Hematopoietic multipotent progenitor cell (in vitro differentiated cells): ENCODE measurements around the gene LRRC34. TPM values are rescaled to one million over a fixed set of nuclear protein-coding genes. Genes with fewer than 3 reads are reported as not detected.
A peak's percentile ranks its signal among the peaks of the same experiment; 100 is the strongest.

Experiments
- DNase-seq, 3 donors: peaks; one replicate each; pipeline ENCODE4 v3.0.0-alpha.2; 2011 to 2015; ENCODE audit warnings: low read depth in 2 of 3, low spot score in 2 of 3
- total RNA-seq: library from RNA; depleted of rRNA; stranded (reverse); fragments of >200 nt; gene quantifications from one replicate; pipeline ENCODE4 v1.2.3, GENCODE V29; 2012

Gene LRRC34
- total RNA-seq, 1 donor = 6.7 TPM

DNA sequence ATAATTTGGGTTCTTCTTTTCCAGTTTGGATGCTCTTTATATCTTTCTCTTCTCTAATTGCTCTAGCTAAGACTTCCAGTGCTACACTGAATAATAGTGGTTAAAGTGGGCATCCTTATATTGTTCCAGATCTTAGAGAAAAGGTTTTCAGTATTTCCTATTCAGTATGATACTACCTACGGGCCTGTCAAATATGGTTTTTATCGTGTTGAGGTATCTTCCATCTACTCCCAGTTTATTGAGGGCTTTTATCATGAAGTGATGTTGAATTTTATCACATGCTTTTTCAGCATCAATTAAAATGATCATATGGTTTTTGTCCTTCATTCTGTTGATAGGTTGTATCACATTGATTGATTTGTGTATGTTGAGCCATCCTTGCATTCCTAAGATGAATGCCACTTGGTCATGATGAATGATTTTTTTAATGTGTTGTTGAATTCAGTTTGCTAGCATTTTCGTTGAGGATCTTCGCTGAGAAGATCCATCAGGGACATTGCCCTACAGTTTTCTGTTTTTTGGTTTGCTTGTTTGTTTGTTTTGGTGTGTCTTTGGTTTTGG, 3.0 kb upstream of the LRRC34 start:
- DNase-seq = peak in 1 of 3 donors; percentile 25

- DNase-seq = peak; percentile 29 to 87 (median 81)
Observed at GRCh38 chr3:169813757-169814517, 1.2 kb upstream of the LRRC34 start.

- no peak for DNase-seq
Observed at GRCh38 chr3:169813278-169813677, 574 bp upstream of the LRRC34 start.

DNA sequence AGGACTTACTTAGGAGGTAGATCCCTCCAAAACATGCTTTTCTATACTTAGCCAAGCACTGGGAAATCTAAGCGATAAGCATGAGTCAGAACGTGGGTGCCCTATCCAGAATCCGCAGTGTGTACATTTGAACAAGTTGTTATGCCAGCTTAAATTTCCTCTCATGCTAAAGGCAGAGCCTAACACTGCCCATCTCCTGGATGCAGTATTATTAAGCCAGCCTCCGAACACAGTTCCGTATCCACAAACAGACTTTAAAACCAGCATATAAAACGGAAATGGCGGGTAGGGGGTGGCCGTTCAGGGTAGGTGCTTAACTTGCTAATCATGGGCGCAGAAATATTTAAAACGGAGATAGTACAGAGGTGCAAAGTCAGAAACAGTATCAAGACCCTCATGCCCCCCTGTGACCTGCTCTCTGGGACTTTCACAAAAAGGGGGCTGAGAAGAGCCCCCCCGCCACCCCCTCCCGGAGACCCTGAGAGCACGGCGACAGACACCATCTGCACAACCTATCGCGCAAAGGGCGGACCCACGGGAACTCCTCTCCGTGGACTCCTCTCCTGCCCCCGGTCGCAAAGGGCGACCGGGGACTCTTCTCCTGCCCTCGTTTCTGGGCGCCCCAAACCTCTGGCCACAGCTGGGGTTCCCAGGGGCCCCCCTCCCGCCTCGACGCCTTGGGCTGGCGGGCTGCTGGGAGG, 923 bp downstream of the LRRC34 start:
- peak; percentile 10 to 68 (median 56) for DNase-seq

DNA sequence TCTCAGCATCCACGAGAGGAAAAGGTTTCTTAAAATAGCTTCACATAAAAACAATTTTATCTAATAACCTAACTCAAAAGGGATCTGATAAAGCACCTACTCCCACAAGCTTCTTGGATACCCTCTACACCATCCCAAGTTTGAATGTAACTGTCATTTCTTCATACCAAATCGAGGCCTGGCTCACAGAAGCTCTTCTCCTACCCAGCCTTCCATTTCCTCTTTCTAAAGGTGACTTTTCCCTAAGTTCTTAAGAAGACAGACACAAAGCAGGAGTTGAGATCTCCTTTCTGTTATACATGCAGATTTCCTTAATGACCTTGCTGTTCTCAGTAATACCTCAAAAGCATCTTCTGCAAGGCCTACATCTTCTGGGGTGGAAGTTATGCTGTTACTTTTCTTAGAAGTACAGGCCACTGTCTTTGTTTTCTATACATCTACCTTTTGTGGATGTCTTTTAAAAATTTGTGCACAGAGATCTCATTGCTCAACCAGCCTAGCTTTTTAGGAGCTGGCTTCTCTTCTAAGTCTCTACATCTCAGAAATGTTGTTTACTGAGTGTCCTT, 3.4 kb downstream of the LRRC34 start:
- no peak for DNase-seq

GRCh38 chr3:169804681-169805080, 8.0 kb downstream of the LRRC34 start:
- no peak for DNase-seq

DNA sequence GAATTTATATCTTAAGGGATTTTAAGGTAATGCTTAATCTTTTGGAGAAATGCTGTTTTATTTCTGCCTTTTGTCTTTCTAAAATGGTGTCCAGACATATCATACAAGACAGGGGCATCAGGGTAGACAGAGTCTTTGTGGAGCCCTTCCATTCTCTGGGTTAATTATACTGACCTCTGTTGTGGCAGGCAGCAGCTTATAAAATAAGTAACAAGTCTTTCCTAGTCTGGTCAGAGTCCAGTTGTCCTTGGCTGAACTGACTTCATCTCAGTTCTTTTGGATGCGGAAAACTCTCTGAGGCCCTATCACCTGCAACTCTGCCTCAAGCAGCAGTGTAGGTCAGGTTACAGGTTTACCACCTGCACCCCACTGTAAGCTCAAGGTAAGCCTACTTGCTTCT, 20.3 kb downstream of the LRRC34 start:
- DNase-seq = no peak

- no peak for DNase-seq
Observed at GRCh38 chr3:169790687-169791429, 21.8 kb downstream of the LRRC34 start.

DNA sequence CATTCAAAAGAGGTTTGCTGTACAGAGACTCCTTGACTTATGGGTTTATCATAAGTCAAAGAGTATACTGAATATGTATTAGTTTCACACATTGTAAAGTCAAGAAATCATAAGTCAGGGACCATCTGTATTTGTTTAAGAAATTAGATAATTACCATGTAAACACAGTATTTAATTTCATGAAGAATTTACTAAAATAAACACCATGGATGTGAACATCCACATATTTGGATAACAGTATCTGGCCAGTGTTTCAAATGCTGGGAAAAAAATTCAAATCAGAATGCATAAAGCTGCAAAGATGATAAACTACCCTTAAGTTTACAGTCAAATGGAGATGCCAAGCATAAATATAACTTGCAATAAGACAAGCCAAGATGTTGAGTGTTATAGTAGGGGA, 22.5 kb downstream of the LRRC34 start:
- DNase-seq = no peak

DNA sequence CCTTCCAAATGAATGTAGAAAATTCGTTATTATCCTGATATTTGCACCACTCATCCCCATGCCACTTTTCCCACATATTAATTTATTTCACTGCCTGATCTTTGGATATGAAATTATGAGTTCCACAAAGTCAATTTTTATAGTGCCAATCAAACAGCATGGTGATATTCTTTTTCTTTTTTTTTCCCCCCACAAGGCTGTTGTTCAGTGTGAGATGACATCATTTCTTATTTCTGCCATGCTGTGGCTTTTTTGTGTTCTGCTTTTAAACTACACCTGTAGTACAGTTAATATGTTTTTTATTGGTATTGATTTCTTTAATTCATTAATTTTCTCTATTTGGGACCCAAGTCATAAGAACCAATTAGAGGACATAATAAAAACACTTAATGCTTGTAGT, 24.9 kb downstream of the LRRC34 start:
- no peak for DNase-seq

DNA sequence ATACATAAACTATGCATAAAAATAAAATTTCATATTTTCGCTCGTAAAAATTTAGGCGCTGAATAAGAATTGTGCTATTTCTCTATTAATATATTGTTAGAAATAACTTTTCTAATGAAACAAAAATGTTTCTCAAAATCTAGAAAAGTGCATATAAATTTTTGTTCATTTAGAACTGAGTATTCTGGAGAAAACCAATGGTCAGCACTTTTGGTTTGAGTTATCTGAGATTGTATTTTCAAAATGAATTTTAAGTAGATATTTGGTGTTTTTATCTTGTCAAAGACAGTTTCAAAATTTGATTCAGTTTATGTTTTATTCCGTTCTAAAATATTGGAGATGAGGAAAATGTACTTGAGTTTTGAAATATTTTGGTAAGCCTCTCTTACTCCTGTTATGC, 25.6 kb downstream of the LRRC34 start:
- no peak for DNase-seq

GRCh38 chr3:169781209-169781855, 31.4 kb downstream of the LRRC34 start:
- DNase-seq = no peak

GRCh38 chr3:169780742-169781141, 32.0 kb downstream of the LRRC34 start:
- no peak for DNase-seq

DNA sequence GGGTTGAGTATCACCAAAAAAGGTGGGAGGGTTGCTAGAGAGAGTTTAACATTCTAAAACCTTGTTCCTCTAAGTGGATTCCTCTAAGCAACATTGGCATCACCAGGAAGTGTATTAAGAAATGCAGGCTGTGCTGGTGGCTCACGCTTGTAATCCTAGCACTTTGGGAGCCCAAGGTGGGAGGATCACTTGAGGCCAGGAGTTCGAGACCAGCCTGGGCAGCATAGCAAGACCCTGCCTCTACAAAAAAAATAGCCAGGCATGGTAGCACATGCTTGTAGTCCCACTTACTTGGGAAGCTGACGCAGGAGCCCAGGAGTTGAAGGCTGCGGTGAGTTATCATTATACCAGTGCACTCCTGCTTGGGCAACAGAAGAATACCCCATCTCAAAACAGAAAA, 34.9 kb downstream of the LRRC34 start:
- DNase-seq = no peak

DNA sequence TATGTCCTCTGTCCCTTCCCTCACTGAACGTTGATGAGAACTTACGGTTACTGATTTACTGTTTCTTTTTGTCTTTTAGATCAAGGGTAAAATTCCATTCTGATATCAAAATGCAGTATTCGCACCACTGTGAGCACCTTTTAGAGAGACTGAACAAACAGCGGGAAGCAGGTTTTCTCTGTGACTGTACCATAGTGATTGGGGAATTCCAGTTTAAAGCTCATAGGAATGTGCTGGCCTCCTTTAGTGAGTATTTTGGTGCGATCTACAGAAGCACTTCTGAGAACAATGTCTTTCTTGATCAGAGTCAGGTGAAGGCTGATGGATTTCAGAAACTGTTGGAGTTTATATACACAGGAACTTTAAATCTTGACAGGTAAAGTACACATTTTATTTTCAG, 38.5 kb downstream of the LRRC34 start:
- DNase-seq = no peak

- peak; percentile 84 to 96 (median 94) for DNase-seq
Observed at GRCh38 chr3:169772897-169773816, 39.5 kb downstream of the LRRC34 start, which contains the start of gene MYNN. MYNN (plus strand) TSS chr3:169773396; CDS start chr3:169774296, 900 bp downstream.

GRCh38 chr3:169772305-169772896, 40.3 kb downstream of the LRRC34 start:
- DNase-seq = peak in 2 of 3 donors; percentile 78 to 80

DNA sequence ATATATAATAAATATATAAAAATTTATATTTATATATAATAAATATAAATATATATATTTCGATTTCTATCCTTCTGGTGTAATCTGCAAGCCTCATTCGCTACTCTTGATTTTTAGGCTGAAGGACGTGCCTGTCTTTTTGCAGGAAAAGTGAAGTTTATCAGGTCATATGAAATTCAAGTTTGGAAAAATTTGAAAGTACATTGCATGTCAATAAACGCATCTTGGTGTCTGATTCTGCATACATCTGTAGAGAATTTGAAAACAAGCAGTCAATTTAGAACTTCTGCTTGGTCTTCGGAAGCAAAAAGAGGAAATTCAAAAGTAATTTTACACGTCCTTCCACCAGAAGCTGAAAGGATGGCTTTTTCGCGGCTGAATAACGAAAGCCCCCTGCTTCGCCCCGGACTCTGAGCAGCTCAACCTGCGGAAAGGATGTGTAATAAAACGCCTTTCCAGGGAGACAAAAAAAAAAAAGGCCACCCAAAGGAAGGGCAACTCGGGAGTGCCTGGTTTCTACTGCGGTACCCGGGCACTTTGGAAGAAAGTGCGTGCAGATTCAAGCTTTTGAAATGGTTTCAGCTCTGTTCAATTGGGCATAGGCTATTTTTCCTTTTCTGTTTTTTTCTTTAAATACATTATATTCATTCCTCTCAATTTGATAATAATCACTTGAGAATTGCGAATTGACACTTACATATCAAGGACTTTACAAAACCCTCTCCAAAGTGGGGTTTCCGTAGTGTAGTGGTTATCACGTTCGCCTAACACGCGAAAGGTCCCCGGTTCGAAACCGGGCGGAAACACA, 41.0 kb downstream of the LRRC34 start:
- DNase-seq = peak; percentile 78 to 94 (median 84)
